Thyroid gland (tissue), 4 donors: ENCODE data around the gene LEF1. TPM values are rescaled to one million over a fixed set of nuclear protein-coding genes. Genes with fewer than 3 reads are reported as not detected.

Source experiments
- DNase-seq, 2 donors: peaks; one replicate each; pipeline ENCODE4 v3.0.0-alpha.2; 2019
- H3K27ac ChIP-seq, 3 donors: fragments of 200-600 bp; sonication (generic); 1 replicate in 2 of 3; 2 replicates in 1 of 3; pipeline ENCODE4 v1.5.1; 2016 to 2019; ENCODE audit warnings: mild to moderate bottlenecking in 1 of 3, moderate library complexity in 1 of 3
- H3K27me3 ChIP-seq: fragments of 200-600 bp; sonication (generic); one replicate; pipeline ENCODE4 v1.5.1; 2019
- H3K36me3 ChIP-seq, 2 donors: fragments of 200-600 bp; sonication (generic); one replicate each; pipeline ENCODE4 v1.5.1; 2016 to 2019
- H3K4me1 ChIP-seq, 2 donors: fragments of 200-600 bp; sonication (generic); one replicate each; pipeline ENCODE4 v1.5.1; 2017 to 2019
- H3K4me3 ChIP-seq, 3 donors: fragments of 200-600 bp; sonication (generic); replicated peaks in 1 of 3; 1 replicate in 2 of 3; 2 replicates in 1 of 3; pipeline ENCODE4 v1.5.1; 2016; ENCODE audit warnings: mild to moderate bottlenecking in 1 of 3
- H3K9me3 ChIP-seq: fragments of 200-600 bp; sonication (generic); one replicate; pipeline ENCODE4 v1.5.1; 2017
- POLR2A ChIP-seq, 2 donors: fragments of 450-650 bp; IDR thresholded peaks; one replicate each; pipeline ENCODE4 v1.6.1; 2017; ENCODE audit warnings: antibody characterized with exemption in 2 of 2, mild to moderate bottlenecking in 2 of 2, moderate library complexity in 1 of 2
- WGBS, 2 donors: methylation state at CpG; one replicate each; pipeline ENCODE4 v1.1.5; 2017; 5-methylcytosine and 5-hydroxymethylcytosine counted together
- intact Hi-C: fragments of 100-400 bp; cut with DNase I; formaldehyde crosslinking; loops from one replicate; pipeline ENCODE4 v1.15.1; 2023
- total RNA-seq, 4 donors: library from RNA; depleted of rRNA; stranded (reverse); fragments of >200 nt; gene quantifications; one replicate each; pipeline ENCODE4 v1.2.3, GENCODE V29; 2016
- TF ChIP-seq, protein P1 (sequence below), 6 experiments: fragments of 200-600 bp in 3 of 6; fragments of 450-650 bp in 3 of 6; sonication (generic) in 3 of 6; IDR thresholded peaks; one replicate each; pipeline ENCODE4 v1.5.1; 2016 to 2019; ENCODE audit warnings: antibody characterized with exemption in 6 of 6, mild to moderate bottlenecking in 2 of 6, inconsistent platforms in 1 of 6, moderate library complexity in 1 of 6

LEF1 gene
- total RNA-seq, 4 donors from 2014 or later, result 4.2 to 24.3 (median 9.9) TPM

DNA sequence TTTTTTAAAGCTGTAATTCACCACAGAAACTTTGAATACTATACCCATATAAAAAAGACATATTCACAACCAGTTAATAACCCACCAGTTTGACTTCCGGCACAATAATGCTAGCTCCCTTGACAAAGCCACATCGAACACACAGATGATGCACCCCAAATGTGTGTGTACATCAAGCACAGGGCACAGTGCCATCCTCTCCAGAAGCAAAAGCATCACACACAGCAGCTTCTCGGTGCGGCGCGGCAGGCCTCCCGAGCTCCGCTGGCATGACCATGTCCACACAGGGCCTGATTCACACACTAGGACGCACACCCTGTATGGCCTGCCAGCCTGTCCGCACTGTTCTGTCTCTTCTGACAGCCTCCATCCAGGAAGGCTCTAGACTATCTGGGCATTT is 88.0 kb downstream of the LEF1 start:
- H3K27ac ChIP-seq, result no peak overlapping the region
- 92 to 98% methylated on average over 8 to 10 of the region's 10 CpGs for WGBS, 2 donors
- no peak for DNase-seq
- no peak overlapping the region for H3K4me3 ChIP-seq
- H3K4me1 ChIP-seq, result no peaks in the 10 kb centered on the region
- no peaks in the 10 kb centered on the region for H3K9me3 ChIP-seq
- TF ChIP-seq, protein P1, sequence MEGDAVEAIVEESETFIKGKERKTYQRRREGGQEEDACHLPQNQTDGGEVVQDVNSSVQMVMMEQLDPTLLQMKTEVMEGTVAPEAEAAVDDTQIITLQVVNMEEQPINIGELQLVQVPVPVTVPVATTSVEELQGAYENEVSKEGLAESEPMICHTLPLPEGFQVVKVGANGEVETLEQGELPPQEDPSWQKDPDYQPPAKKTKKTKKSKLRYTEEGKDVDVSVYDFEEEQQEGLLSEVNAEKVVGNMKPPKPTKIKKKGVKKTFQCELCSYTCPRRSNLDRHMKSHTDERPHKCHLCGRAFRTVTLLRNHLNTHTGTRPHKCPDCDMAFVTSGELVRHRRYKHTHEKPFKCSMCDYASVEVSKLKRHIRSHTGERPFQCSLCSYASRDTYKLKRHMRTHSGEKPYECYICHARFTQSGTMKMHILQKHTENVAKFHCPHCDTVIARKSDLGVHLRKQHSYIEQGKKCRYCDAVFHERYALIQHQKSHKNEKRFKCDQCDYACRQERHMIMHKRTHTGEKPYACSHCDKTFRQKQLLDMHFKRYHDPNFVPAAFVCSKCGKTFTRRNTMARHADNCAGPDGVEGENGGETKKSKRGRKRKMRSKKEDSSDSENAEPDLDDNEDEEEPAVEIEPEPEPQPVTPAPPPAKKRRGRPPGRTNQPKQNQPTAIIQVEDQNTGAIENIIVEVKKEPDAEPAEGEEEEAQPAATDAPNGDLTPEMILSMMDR (IDR thresholded peaks at IDR 0.05), result no peak
- TF ChIP-seq POLR2A (IDR thresholded peaks at IDR 0.05), result no peak
- intact Hi-C loops, result no loop called here
- H3K36me3 ChIP-seq, result no peaks in the 10 kb centered on the region
- H3K27me3 ChIP-seq, result no peaks in the 10 kb centered on the region

DNA sequence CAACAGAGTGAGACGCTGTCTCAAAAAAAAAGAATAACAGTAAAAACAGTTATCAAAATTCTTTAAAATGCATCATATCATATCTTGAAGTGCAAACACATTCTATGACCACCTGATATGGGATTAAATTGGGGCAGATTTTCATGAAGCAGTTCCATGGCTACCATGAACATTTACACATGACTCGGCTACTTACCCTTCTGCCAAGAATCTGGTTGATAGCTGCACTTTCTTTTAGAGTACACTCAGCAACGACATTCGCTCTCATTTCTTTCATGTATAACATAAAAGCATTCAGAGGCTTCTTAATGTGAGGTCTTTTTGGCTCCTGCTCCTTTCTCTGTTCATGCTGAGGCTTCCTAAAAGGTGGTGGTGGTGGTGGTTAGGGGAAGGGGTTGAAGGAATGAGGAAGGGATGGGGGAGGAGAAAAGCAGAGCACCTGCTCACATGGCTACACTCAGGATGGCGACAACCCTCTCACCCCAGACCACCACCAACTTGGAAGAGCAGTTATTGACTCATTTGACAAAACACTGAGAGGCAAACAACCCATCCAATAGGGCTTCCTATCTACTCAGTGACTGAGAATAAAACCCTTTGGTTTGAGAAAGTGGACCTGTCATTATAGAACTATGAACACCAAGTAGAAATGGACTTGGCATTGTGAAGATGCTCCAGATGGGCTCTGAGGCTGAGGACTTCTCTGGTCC is 90.6 kb downstream of the LEF1 start:
- WGBS, 2 donors, result 64 to 83% methylated on average over 5 of the region's 5 CpGs

DNA sequence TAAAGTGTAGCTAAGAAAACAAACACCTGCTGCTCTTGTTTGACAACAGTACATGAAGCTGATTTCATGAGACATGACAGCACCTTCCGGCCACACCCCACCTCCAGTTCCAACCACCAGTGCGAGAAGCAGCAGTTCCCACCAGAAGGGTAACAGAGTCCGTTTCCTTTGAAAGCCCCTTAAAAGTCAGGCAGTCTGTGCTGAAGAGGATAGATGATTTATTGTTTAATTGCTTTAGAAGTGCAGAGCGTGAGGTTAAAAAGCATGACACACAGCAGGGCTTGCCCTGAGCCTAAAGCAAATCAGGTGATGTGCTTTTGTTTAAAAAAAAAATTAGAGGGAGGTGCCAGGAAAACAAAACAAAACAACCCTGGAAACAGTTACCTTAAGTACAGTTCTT is 96.4 kb downstream of the LEF1 start:
- H3K27ac ChIP-seq, result no peak overlapping the region
- DNase-seq, result peak; percentile 5 to 13
- H3K4me1 ChIP-seq, result peaks cover 0 to 5% of the 10 kb centered on the region in 2 donors
- H3K4me3 ChIP-seq, result no peak overlapping the region
- no peaks in the 10 kb centered on the region for H3K9me3 ChIP-seq
- TF ChIP-seq, protein P1 (IDR thresholded peaks at IDR 0.05), result no peak
- TF ChIP-seq POLR2A (IDR thresholded peaks at IDR 0.05), result no peak
- intact Hi-C loops, result no loop called here
- no peaks in the 10 kb centered on the region for H3K27me3 ChIP-seq
- H3K36me3 ChIP-seq, result no peaks in the 10 kb centered on the region
- 30 to 57% methylated on average over 4 of the region's 4 CpGs for WGBS, 2 donors

More for the DNA sequence above, 90.6 kb downstream of the LEF1 start:
- Histone ChIP-seq H3K4me3 (no peak overlapping the region), H3K36me3 (no peaks in the 10 kb centered on the region), H3K27me3 (no peaks in the 10 kb centered on the region), H3K9me3 (no peaks in the 10 kb centered on the region), H3K4me1 (no peaks in the 10 kb centered on the region), H3K27ac (no peak overlapping the region)
- no peak for DNase-seq
- TF ChIP-seq POLR2A (IDR thresholded peaks at IDR 0.05), result no peak
- TF ChIP-seq, protein P1 (IDR thresholded peaks at IDR 0.05), result no peak
- intact Hi-C loops, result no loop called here

DNA sequence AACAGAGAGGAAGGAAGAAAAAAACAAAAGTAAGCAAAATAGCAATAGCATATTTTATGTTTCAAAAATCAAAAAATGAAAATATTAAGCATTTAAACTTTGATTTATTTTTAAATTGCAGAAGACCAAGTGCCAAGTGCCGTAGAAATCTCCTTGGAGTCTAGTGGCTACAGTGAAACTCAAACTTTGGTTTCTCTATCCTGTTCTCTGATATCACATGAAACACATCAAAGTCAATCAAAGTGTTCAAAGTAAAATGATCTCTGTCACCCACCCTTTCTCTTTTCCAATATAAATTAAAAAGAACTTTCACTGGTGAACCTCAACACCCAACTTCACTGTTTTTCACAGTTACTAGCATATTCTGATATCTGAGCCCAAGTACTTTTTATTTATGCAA is 98.0 kb downstream of the LEF1 start:
- TF ChIP-seq, protein P1 (IDR thresholded peaks at IDR 0.05), result no peak
- no peak for TF ChIP-seq POLR2A (IDR thresholded peaks at IDR 0.05)
- 89 to 91% methylated on average over 1 of the region's 1 CpG for WGBS, 2 donors
- intact Hi-C loops, result no loop called here
- Histone ChIP-seq H3K36me3 (no peaks in the 10 kb centered on the region), H3K27ac (no peak overlapping the region), H3K4me1 (peaks cover 0 to 5% of the 10 kb centered on the region in 2 donors), H3K27me3 (no peaks in the 10 kb centered on the region), H3K4me3 (no peak overlapping the region), H3K9me3 (no peaks in the 10 kb centered on the region)
- no peak for DNase-seq

DNA sequence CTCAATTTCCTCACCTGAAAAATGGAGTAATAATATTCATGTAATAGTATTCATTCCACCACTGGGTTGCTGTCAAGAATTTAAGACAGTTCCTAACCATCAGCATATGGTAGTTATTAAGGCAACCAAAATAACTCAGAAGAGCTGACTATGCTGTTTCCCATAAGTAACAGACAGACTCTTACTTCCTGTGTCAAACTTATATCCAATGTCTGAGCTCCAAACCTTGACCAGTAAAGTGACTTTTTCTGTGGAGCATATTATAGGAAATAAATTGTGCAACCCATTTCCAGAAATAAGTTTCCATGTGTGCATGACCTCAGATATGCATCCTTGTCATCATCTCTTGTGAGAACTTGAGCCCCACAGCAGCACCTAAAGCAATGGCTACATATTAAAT is 100.3 kb downstream of the LEF1 start:
- Histone ChIP-seq H3K27ac (no peak overlapping the region), H3K27me3 (no peaks in the 10 kb centered on the region), H3K9me3 (no peaks in the 10 kb centered on the region), H3K4me1 (peaks cover 0 to 5% of the 10 kb centered on the region in 2 donors), H3K4me3 (no peak overlapping the region), H3K36me3 (no peaks in the 10 kb centered on the region)
- TF ChIP-seq, protein P1 (IDR thresholded peaks at IDR 0.05), result no peak
- TF ChIP-seq POLR2A (IDR thresholded peaks at IDR 0.05), result no peak
- intact Hi-C loops, result no loop called here
- no peak for DNase-seq
